Measurements from ENCODE around the gene CCDC149.

The CCDC149 gene

DNA sequence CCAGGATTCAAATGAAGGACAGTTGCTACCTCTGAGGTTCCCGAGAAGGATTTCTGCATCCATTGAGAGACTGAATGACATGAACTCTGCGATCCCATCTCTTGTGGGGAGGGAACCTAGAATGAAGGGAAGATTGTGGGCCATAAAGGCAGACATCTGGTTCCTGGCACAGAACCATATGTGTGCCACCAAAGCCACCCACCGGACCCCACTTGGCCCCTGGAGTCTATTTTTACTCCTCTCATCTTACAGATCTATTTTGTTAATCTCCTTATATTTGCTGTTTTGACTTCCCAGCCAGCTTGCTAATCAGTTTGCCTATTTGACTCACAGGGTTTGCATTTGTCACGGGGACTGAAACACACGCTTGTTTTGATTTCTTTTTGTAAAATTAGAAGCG lies 110.2 kb downstream of the CCDC149 start:
- no peak for DNase-seq (ENCODE audit: low read depth)

DNA sequence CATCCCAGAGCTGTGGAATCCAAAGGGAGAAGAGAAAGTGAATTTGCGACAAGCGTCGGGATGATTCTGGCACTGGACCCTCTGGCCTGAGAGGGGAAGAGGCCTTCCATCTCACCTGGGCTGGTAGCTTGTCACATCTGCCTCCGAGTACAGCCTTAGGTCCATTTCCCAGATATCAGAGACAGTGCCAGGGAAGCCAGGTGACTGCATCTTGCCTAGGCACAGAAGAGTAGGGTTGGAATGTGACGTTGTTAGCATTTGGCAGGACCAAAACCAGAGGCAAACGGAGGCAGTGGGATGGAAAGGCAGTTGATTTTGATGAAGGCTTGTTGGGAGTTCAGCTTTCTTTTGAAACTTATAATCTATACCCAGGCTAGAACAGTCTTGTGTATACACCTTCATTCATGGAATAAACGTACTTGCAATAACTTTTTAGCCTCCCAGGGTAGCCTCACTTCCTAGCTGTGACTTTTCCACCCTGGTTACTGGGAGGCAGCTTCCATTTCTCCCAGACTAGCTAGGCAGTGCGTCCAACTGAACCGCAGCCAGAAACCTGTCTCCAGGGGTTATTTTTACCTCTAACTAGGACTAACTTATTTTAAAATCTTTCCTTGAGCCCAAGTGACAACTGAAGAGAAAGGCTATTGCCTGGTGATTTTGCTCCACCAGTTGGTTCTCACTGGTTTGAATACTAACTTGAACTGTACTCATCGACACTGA lies 111.5 kb downstream of the CCDC149 start:
- DNase-seq (ENCODE audit: low read depth): no peak

- DNase-seq (ENCODE audit: low read depth): no peak
Measured at GRCh38 chr4:24800325-24800895, 112.4 kb downstream of the CCDC149 start.

DNA sequence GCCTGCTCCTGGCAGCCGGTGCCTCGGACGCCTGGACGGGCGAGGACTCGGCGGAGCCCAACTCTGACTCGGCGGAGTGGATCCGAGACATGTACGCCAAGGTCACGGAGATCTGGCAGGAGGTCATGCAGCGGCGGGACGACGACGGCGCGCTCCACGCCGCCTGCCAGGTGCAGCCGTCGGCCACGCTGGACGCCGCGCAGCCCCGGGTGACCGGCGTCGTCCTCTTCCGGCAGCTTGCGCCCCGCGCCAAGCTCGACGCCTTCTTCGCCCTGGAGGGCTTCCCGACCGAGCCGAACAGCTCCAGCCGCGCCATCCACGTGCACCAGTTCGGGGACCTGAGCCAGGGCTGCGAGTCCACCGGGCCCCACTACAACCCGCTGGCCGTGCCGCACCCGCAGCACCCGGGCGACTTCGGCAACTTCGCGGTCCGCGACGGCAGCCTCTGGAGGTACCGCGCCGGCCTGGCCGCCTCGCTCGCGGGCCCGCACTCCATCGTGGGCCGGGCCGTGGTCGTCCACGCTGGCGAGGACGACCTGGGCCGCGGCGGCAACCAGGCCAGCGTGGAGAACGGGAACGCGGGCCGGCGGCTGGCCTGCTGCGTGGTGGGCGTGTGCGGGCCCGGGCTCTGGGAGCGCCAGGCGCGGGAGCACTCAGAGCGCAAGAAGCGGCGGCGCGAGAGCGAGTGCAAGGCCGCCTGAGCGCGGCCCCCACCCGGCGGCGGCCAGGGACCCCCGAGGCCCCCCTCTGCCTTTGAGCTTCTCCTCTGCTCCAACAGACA lies 113.1 kb downstream of the CCDC149 start:
- no peak for DNase-seq (ENCODE audit: low read depth)

- DNase-seq (ENCODE audit: low read depth): no peak
Measured at GRCh38 chr4:24799196-24799543, 113.7 kb downstream of the CCDC149 start.

- DNase-seq (ENCODE audit: low read depth): no peak
Measured at GRCh38 chr4:24798036-24798610, 114.7 kb downstream of the CCDC149 start.

DNA sequence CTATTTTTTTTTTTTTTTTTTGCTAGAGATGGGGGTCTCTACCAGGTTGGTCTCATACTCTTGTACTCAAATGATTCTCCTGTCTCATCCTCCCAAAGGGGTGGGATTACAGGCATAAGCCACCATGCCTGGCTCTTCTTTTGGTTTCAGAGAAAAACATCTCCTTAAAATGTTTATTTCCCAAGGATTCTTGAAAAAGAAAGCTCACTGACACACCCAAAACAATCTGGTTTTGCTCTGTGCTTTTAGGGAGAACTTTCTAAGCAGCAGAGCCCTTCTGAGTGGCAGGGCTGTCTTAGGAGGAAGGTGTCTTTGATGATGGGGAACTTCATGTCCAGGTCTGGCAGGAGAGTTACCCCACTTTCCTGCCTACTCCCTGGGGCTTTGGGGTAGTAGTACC lies 116.2 kb downstream of the CCDC149 start:
- DNase-seq (ENCODE audit: low read depth): no peak

GRCh38 chr4:24795666-24796381 lies 117.0 kb downstream of the CCDC149 start:
- no peak for DNase-seq (ENCODE audit: low read depth)

DNA sequence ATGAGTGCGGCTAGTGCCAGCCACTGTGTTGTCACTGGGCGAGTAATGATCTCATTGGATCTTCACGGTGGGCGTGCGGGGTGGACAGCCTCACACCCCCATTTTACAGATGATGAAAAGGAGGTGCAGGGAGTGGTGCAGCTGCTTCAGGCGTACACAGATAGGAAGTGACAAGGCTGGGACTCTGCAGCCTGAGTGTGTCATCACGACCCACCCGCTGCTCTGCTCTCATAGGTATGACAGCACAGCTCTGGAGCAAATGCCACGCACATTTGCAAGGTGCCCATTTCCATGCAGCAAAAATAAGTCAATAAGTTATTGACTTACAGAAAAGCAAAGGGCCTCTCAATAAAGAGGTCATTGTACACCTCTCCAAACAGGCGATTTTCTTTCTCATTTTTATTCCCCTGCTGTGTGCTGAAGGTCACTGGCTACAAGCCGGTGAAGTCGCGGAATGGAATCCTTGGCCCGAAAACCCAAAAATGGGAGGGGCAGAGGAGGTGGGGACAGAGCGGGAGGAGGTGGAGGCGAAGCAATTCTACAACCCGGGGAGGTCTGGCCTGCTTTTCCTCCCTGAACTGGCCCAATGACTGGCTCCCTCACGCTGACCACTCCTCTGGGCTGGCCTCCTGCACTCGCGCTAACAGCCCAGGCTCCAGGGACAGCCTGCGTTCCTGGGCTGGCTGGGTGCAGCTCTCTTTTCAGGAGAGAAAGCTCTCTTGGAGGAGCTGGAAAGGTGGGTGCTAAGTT lies 117.8 kb downstream of the CCDC149 start, which contains the start of gene SOD3:
Gene SOD3 (plus strand): TSS at position 658 of the 750 bp plus-strand sequence. CDS start 3,949 bp downstream, outside the sequence.
- DNase-seq (ENCODE audit: low read depth): no peak

DNA sequence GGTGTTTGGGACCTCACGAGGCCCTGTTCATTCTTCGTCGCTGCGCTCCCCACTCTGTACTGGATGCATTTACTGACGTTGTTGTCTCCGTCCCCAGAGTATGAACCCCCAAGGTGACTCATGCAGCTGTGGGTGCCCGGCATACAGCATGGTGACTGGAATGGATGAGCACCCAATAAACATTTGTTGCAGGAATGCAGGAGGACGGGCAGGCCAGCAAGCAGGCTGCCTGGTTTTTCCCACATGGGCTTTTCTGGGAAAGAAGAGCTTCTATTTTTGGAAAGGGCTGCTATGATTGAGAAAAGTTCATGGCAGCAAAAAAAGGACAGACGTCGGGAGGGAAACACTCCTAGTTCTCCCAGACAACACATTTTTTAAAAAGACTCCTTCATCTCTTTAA lies 118.4 kb downstream of the CCDC149 start:
- DNase-seq (ENCODE audit: low read depth): no peak

- no peak for DNase-seq (ENCODE audit: low read depth)
Measured at GRCh38 chr4:24794051-24794450, 118.8 kb downstream of the CCDC149 start.

- no peak for DNase-seq (ENCODE audit: low read depth)
Measured at GRCh38 chr4:24793219-24794005, 119.4 kb downstream of the CCDC149 start.

- no peak for DNase-seq (ENCODE audit: low read depth)
Measured at GRCh38 chr4:24792552-24792951, 120.3 kb downstream of the CCDC149 start.

DNA sequence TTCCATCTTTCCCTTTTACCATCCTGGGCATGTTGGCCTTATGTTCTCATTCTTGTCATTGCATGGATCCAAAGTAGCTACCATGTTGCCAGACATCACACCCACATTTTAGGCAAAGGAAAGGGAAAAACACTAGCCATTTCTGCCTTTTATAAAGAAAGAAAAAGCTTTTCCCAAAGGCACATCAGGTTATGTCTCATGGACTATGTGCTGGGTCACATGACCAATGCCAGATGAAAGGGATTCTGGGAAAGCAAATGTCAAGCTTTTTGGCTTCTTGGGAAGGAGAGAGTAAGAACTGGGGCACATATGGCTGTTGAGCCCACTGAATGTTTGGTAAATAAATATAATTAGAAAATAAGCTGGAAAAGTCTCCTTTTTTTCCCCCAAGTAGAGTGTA lies 121.8 kb downstream of the CCDC149 start:
- no peak for DNase-seq (ENCODE audit: low read depth)

- DNase-seq (ENCODE audit: low read depth): no peak
Measured at GRCh38 chr4:24783506-24783905, 129.3 kb downstream of the CCDC149 start.

GRCh38 chr4:24781999-24782745 lies 130.7 kb downstream of the CCDC149 start:
- no peak for DNase-seq (ENCODE audit: low read depth)

GRCh38 chr4:24780936-24781495 lies 131.8 kb downstream of the CCDC149 start:
- no peak for DNase-seq (ENCODE audit: low read depth)

DNA sequence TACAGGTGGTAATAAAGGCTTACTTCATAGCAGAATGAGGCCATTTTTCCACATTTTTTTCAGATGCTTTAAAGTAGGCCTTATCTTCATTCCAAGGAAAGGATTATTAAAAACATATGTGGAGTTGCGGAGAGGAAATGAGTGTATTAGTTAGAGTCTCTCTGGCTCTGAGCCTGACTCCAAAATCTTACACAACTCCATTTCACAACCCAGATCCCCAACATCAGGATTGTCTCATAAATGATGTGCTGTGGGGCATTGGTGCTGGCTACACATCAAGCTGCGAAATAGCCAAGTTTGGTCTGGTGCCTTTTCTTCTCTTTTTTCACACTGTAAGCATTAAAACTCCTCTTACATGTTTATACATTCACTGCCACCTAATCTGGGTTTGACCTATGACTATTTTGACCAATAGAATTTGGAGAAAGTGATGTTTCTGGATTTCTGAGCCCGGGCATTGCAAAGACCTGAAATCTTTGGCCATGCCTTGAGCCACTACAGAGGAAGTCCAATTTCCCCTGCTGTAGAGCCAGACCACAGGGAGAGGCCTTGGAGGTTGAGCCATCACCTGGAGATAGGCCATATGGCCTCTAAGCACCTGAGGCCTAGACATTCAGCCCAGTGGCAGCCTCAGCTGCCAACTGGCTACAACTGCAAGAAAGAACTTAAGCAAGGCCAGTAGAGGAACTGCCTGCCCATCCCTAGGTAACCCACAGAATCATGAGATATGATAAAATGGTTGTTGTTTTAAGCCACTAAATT lies 134.2 kb downstream of the CCDC149 start:
- no peak for DNase-seq (ENCODE audit: low read depth)

Data from T-helper 22 cell (primary cell).